ENCODE data around the gene AUP1.
"Not testable (repeated sequence)": the region's sequence is repeated elsewhere in the genome, so short reads cannot be mapped to it uniquely, and the experiment has no call there.

Gene AUP1

GRCh38 chr2:74496997-74497776, 32.3 kb downstream of the AUP1 start:
- DNase-seq = no peak

GRCh38 chr2:74495440-74495839, 34.1 kb downstream of the AUP1 start:
- DNase-seq = no peak

DNA sequence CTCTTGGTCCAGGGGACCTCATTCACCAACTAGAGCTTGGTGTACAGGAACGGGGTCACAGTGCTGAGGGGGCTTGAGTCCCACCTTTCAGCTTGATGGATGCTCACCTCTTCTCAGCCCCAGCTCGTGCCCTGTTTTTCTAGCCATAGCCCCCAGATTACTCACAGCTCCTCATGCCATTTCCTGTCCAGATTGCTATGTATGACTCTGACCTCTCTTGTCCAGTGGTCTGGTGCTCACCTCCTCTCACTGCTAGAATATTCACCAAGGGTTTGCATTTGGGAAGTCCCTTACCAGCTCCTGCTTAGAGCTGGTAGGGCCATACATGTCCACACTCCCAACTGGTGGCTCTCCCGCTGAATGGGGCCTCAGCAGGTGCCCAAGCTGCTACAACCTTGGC, 36.0 kb downstream of the AUP1 start:
- DNase-seq = no peak

DNA sequence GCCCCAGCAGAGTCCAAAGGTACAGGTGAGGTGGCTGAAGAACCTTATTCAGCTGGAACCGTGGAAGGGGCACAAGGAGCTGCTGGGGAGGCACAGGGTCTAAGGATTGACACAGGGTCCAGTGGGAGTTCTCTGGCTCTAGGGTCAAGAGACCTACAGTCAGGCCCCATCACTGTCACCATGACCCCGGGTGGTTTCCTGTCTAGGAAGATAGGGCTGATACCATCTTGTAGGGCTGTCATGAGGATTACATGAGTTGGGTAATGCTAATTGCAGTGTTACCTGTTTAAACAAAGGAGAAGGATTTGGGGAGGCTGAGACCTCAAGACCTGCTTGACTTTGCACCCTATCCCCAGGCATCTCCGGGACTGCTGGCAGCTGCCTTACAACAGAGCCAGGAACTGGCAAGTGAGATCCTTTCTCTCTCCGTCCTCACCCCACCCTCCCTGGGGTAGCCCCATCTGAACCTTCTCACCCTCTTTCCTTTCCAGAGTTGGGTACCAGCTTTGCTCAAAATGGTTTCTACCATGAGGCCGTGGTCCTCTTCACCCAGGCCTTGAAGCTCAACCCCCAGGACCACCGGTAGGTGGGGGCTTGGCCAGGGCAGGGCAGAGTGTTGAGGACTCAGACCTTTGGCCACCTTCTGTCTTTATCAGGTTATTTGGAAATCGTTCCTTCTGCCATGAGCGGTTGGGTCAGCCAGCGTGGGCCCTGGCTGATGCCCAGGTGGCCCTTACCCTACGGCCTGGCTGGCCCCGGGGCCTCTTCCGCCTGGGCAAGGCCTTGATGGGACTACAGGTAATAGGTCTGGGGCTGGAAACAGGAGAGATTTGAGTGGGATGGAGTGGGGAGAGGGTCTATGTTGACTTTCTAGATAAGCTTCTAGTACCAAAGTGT, 37.6 kb downstream of the AUP1 start:
- DNase-seq = no peak

GRCh38 chr2:74489906-74490305, 39.6 kb downstream of the AUP1 start:
- no peak for DNase-seq

GRCh38 chr2:74488643-74489481, 40.6 kb downstream of the AUP1 start:
- no peak for DNase-seq

DNA sequence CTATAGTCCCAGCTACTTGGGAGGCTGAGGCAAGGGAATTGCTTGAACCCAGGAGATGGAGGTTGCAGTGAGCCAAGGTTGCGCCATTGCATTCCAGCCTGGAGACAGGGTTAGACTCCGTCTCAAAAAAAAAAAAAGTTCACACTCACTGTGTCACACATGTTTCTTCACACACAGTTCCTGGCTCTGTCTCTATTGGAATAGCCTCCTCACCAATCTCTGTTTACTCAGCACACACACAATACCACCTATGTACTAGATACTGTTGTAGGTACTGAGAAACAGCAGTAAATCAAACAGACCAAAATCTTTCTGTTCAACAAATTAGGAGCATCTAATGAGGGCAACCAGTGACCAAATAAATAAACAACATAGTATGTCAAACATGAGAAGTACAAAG, 43.4 kb downstream of the AUP1 start:
- DNase-seq = no peak

DNA sequence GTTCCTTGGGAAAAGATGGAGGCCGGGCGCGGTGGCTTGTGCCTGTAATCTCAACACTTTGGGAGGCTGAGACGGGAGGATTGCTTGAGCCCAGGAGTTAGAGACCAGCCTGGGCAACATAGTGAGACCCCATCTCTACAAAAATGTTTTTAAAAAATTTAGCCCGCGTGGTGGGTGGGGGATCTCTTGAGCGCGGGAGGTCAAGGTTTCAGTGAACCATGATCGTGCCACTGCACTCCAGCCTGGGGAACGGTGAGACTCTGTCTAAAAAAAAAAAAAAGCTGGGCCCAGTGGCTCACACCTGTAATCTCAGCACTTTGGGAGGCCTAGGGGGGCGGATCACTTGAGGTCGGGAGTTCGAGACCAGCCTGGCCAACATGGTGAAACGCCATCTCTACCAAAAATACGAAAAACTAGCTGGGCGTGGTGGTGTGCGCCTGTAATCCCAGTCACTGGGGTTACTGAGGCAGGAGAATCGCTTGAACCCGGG, 45.8 kb downstream of the AUP1 start:
- not testable (repeated sequence) for DNase-seq

DNA sequence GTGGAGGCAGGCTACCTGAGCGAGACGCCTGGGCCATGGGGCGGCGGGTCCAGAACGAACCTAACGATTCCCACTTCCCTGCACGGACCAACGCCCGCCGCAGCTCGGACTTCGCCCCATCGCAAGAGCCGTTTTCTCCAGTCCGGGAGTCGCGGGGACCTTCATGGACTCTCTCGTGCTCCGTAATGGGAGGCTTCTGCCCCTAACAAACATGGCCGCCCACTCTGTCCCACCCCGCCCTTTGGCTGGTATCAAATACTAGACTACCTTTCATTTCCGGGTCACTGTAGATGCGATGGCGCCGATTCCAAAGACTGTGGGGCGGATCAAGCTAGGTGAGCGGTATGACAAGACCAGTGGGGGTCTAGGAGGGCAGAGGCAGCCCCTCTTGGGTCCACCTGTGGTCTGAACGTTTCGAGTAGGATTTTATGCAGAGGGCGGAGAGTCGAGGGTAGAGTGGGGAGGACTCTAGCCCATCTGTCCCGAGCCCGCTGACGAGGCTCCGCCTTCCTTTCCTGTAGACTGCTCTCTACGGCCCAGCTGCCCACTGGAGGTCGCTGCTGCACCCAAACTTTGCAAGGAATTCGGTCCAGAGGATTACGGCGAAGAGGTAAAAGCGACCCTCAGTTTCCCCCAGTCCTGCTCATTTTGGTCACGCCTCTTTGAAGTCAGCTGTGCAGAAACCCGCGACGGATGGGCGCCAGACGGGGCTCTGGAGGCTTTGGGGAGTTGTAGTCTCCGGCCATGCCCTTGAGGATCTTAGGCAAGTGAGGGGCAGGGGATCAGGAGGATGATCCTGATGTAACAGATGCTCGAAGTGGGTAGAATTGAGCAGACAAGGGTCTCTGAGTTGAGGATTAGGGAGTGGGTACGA, 46.5 kb downstream of the AUP1 start, which contains the start of the genes CCDC142 and TTC31:
TSS of gene CCDC142 (minus strand) at position 198 of the 874 bp plus-strand sequence. CDS start at position 37, 161 bp downstream.
TSS of gene TTC31 (plus strand) at position 281 of the 874 bp plus-strand sequence. CDS start at position 296, 15 bp downstream.
- DNase-seq = peak; percentile 89

DNA sequence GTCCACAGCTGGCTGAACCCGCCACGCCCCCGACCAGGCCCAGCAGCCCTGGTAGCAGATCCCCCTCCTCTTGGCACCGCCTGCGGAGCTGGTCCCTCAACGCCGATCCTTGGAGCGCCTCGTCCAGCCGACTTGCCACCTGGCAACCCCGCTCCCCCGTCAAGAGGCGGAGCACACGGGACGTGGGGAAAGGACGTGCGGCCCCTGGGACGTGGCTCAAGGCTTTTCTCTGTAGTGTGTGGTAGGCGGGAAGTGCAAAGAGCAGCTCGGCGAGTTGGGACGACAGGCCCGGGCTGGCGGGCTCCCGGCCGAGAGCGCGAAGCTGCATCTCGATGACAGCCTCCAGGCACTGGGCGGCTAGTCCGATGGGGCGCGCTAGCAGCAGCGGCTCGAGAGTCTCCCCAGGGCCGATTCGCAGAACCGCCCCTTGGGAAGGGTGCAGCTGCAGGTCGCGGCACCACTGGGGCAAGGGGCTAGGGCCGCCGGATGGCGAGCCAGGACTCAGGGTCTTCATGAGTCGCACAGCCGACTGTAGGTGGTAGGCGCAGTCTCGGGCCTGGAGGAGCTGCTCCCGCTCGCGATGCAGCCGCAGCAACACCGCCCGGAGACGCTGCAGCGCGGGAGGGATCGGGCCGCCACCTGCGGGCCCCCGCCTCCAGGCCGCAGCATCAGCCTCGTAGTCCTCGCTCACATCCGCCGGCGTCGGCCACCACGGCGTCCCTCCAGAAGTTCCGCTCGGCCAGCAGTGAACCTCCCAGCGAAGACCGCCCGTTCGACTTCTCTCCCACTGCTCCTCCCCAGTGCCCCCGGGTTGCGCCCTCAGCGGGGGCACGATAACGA, 47.3 kb downstream of the AUP1 start:
- DNase-seq = no peak

DNA sequence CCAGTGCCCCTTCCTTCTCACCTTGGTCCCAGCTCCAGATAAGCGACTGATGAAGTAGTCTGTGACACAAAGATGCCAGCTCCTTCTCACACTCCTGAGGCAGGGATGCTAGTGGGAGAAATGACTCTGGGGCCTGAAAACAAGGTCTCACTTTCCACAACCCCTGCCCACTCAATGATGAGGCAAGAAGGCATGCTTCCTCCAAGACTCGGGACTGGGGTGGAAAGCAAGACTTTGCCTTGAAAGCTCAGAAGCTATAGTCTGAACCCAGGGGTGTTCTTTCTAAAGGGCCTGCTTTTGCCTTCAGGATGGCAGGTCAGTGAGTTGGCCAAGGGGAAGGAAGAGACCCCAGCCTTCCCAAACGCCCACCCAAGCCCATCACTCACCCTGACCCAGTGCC, 48.1 kb downstream of the AUP1 start:
- DNase-seq = no peak

Measured in NCI-H1436 treated with DMSO at 0.1 percent for 48 hours (cell line).